NCI-H1105 treated with DMSO at 0.1 percent for 48 hours (cell line): ENCODE data around the gene SLC22A4.
A peak's percentile ranks its signal among the peaks of the same experiment; 100 is the strongest.

Experiments used
- DNase-seq: peaks from one replicate; lab custom pipeline; 2025; lab: John Stamatoyannopoulos, UW

Gene SLC22A4

DNA sequence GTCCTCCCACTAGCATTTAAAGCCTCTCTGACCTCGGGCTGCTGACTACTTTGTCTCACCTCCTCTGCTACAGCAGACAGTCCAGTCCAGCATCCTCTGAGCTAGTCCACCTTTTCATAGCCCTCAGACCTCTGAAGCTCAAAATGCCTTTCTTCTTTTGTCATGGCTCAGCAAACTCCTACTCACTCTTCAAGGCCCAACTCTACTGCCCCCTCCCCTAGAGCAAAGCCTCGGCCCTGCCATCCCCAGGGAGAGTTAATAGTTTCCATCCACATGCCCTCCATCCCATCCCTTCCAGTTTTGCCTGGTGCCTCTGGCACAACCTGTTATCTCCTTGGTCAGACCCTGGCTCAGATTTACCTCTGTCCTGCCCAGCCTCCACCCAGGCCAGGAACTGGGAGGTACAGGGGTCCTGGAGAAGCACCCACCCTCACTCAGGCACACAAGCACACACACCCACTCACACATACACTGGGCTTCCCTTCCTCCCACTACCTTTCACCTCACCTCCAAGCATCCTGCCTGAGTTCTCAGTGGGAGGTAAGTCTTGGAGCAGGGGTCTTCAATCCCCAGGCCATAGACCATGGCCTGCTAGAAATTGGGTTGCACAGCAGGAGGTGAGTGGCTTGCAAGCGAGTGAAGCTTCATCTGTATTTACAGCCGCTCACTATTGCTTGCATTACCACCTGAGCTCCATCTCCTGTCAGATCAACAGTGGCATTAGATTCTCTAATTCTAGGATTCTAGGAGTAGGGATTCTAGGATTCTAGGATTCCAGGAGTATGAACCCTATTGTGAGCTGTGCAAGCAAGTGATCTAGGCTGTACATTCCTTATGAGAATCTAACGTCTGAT lies 18.6 kb upstream of the SLC22A4 start:
- no peak for DNase-seq

DNA sequence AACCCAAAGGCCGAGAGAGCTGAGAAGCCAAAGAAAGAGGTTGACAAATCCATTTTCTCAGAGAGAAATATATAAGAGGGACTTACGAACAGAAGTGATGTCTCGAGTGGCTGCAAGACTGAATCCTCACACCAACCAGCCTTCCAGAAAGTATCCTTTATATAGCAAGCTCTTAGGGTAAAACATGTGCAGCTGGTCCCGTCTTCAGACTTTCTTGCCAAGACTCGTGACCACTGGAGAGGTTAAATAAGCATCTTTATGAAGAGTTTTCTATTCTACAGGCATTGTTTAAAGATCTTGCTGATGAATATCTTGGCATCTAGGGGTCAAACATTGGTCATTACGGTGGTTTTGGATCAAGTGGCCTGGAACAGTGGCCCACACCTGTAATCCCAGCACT lies 16.9 kb upstream of the SLC22A4 start:
- no peak for DNase-seq

DNA sequence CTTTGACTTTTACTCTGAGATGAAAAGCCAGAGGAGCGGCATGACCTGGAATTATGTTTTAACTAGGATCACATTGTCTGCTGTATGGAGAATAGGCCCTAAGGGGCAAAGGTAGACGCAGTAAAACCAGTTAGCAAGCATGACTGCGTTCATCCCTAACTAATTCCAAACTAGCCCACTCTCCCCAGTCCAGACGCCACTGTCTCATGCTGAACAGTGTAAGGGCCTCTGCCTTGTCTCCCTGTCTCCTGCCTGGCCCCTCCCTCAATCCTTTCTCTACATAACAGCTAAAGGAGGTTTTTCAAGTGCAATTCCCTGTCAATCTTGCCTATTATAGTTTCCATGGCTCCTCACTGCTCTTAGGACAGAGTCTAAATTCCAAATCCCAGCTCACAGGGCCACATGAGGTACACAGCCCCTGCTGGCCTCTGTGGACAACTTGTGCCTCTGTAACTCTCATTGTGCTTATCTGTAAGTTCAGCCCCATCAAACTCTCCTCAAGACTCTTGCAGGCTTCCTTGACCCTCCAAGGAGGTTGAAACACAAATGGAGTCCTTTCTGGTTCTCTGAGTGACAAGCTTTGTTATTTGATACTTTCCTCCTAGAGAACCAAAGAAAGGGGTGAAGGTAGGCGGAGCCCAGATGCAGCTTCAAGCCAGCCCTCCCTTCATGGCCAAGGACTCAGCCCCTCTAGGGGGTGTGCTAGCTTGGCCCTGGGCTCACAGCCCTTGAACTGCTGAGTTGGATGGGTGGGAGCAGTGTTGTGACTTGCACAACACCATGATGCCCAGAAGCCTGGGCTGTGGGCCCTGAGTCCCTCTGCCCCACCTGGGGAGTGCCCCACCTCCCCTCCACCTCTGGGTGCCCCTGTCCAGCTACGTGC lies 16.0 kb upstream of the SLC22A4 start:
- DNase-seq = no peak

DNA sequence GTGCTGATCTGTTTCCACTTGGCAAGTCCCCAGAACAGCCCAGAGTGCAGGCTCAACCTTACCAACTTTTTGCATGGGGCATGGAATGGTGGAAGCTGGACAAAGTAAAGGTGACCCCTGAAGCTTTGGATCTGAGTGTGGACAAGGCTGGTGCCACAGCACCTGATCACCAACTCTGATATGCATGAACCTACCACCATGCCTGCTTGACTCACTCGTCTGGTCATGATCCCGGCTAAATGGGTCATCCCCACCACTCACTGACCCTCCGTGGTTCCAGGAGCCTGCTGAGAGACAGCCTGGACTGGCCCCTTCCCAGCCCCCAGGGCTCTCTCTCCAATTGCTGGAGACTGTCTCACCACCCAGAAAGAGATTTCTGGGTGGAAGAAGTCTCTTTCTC lies 14.4 kb upstream of the SLC22A4 start:
- no peak for DNase-seq

DNA sequence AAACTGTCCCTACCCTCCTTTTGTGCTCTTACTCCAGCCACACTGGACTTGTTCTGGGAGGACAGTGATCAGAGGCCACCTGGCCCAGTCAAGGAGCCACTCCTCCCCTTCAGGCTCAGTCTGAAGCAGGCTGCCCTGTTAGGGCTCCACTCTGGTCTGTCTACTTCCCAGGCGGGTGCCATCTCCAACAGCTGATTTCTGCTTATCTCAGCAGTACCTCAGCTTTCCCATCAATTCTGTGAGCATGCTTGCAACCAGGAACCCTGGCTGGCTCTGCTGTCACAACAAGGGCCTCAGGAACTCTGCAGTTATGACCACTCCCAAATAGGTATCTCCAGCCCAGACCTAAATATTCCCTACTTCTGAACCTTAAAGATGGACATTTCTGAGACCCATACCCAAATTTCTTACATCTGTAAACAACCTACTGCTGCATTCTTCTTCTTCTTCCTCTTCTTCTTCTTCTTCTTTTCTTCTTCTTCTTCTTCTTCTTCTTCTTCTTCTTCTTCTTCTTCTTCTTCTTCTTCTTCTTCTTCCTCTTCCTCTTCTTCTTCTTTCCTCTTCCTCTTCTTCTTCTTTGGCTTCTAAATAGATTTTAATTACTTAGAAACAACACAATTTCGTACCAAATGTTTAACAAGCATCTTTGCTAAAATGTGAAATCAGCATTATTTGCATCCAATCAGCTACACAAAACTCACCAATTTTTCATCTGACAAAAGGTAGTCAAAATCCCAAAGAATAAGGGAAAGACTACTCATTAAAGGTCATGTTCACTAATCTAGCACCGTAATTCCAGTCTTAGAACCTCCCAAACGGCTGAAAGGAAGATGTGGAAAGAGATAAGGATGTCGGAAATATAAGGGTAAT lies 13.6 kb upstream of the SLC22A4 start:
- DNase-seq = no peak

DNA sequence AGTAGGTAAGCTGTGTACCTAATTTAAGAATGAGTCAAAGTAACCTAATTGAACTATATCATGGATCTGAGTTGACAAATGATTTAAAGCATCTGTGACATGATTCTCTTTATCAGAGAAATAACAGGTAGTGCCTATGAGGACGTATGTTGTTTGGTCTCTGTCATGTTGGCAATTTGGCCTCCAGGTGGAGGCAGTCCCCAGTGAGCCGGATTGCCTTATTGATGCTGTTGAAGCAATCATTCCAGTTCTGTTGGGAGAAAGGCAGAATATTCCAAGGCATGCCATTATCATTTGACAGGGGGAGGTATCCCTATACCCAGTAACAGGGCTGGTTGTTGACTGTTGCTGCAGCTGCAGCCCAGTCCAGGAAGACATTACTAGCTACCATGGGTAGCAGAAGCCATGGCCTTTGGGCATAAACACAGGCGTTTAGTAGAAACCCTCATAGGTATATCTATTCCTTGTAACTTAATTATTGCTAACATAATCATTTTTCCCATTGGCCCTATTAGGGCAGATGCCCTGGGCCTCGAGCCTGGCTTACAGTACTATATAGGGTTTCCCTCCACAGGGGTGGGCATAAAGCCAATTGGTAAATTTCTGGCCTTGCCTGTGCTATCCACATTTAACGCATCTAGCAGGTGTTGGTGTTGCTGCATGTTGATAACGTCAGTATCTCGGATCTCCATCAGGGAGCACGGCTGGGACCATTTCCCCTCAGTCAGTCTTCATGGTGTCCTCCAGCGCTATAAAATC lies 12.2 kb upstream of the SLC22A4 start:
- DNase-seq = no peak

DNA sequence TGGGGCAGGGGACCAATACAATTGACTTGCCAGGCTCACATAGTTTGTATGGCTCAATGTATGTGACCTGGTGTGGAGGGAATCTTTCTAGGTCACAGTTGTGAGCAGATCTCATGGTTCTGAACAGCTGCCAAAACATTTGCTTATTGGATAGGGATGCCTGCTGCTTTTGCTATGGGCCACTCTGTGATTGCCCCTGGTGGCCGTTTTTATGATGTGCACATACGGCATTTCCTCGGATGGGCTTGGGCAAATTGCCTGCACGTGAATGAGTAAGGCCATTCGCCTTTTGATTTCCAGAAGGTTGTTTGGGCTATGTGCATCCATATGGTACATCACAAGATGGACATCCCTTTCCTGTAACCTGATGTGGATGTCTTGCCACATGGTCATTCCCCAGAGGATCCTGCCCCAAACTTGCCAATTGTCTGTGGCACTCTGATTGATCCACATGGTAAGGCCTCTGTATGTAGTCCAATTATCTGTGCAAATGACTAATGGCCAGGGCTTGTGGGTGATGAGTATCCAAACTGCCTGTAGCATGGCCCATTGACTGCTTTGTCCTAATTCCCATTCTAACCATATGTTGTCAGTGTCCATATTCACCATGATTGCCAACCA lies 10.7 kb upstream of the SLC22A4 start:
- DNase-seq = no peak

DNA sequence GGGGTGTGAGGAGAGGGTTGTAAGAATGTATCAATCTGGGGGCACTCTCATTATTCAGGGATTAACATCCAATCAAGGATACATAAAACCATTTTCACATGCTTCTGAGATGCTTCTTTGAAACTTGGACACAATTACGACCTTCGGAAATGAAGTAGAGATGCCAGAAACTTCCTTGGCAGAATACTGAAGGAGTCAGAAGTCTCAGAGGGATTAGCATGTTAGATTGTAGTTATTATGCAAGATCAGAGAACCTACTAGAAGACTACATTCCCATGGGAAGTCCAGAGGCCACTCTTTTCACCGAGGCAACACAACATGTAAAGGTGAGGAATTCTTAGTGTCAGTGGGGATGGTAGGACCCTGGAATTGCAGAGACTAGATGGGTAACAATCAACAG lies 5.1 kb upstream of the SLC22A4 start:
- no peak for DNase-seq

DNA sequence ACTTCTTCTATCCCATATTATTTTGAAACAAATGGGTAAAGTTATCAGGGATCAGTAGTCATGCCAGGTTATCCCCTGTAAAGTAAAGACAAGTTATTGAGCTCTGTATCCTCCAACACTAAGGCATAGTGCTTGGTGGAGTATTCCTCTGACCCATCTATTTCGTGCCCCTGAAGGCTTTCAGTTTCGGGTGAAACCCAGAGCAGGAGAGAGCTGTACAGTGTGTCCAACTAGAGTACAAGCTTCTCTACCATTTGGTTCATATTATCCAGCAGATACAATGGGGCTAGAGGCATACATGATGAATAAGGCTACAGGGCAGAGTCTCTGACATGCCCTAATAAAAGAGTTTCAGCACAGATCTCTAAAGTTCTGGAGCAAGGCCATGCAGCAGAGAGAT lies 3.2 kb upstream of the SLC22A4 start:
- DNase-seq = no peak

DNA sequence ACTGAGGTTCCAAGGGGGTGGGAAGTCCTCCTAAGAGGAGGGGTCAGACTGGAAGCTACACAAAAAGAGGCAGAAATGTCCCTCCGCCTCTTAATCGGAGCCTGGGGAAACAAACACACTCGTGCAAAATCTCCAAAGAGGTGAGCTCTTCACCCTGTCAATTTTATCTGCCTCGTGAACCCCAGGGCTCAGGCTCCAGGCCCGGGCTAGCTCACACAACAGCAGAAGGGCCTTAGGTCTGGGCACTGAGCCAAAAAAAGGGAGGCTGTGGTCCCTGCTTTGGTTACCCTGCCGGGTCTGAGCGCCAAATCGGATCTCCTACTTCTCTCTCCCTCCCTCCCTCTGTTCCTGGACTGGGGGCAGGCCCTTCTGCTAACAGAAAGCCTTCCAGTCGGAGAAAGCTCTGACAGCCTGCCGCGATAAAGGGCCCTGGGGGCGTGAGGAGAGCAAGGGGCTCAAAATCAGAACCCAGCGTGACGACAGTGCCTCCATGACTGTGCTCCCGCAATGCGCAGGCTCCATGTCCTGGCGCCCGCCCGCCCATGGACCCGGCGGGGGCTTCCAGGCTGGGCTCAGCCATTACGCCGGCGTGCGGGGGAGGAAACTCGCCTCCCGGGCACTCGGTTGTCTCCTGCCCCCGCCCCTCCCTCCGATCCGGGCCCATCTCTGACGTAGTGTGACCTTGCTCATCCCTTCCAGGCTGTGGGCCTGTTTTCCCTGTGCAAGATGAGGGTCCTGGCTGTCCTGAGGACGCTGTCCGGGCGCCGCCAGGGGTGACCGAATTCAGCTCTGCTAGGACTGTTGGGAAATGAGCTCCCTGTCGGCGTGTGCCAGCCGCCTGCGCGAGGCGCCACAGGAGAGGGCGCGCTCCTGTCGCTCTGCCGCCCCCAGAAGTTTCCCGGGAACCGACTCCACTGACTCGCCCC lies 865 bp upstream of the SLC22A4 start:
- DNase-seq = peak; percentile 84

DNA sequence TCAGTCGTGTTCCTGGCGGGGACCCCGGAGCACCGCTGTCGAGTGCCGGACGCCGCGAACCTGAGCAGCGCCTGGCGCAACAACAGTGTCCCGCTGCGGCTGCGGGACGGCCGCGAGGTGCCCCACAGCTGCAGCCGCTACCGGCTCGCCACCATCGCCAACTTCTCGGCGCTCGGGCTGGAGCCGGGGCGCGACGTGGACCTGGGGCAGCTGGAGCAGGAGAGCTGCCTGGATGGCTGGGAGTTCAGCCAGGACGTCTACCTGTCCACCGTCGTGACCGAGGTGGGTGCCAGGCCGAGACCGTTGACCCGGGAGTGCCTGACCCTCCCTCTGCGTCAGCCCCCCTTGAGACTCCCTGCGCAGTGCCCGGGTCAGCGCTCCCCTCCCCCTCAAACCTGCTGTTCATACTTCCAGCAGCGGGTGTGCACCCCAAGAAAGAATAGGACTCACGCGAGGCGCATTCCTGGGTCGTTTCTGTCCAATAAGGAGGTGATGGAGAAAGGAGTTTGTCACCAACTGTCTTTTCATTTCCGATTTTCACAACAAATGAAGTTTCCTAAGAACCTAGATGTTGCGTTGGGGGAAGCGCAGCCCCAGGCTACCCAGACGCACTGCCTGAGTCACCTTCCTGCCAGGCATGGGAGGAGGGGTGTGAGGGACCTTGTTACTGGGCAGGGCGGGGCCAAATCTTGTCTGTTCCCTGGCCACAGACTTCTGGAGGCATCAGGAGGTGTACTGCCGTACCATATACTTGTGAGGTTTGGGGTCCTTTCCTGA lies 722 bp downstream of the SLC22A4 start:
- DNase-seq = no peak

DNA sequence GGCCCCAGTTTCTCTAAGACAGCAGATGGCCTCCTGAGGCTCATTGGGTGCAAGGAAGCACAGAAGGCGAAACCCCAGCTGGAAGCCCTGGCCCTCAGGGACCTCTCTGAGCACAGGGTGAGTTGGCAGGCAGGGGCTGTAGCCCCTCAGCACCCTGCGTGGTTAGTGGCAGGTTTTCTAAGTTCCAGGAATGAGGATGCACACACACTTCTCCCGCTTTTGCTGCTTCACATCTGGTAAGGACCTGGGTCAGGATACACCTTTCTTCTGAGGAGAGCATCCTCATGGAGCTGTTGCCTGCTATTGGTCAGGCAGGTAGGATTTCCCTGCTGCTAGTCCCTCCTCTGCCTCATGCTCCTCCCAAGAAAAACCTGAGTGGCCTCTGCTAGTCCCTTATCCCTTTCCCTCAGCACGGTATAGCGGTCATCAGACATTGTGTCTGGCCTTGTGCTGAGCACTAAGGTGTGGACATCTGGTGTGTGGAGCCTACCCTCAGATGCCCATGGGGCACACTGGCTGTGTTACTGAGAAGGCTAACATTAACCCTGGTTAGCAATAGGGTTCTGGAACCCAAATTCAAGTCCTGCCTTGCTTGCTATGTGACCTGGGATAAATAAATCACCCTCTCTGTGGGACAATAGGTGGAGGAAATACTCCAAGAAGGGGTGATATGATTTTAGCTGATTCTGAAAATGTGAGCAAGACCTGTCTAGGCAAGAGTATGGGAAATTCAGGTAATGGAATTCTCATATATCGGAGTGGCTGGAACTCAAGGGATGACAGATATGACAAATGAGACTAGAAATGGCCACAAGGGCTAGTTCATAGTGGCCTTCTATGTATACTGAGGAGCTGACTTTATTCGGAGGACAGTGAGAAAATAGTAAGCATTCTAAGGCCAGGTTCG lies 1.6 kb downstream of the SLC22A4 start:
- no peak for DNase-seq

DNA sequence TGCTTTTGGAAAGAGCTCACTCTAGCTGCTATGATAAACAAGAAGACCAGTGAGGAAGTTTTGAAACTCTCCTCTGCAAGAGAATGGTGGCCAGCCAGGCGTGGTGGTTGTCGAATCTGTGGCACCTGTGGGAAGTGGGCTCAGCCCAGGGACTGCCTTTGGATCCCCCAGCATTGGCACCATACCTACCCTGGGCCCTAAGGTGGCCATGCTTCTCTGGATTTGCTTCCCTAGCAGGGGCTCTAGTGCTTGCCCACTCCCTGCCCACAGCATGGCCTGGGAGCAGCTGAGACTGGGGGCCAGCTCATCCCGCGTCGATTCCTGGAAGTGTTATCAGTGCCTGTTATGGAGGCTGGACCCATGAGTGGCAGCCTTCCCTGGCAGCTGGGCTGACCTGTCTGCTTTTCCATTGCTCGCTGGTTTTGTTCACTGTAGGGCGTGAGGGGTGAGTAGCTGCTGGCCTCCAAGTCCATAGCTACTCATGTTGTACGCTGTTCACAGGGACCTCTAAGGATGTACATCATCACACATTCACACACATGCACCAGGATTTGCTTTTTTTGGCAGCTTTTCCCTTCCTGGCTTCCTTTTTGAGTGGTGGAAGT lies 2.3 kb downstream of the SLC22A4 start:
- no peak for DNase-seq

DNA sequence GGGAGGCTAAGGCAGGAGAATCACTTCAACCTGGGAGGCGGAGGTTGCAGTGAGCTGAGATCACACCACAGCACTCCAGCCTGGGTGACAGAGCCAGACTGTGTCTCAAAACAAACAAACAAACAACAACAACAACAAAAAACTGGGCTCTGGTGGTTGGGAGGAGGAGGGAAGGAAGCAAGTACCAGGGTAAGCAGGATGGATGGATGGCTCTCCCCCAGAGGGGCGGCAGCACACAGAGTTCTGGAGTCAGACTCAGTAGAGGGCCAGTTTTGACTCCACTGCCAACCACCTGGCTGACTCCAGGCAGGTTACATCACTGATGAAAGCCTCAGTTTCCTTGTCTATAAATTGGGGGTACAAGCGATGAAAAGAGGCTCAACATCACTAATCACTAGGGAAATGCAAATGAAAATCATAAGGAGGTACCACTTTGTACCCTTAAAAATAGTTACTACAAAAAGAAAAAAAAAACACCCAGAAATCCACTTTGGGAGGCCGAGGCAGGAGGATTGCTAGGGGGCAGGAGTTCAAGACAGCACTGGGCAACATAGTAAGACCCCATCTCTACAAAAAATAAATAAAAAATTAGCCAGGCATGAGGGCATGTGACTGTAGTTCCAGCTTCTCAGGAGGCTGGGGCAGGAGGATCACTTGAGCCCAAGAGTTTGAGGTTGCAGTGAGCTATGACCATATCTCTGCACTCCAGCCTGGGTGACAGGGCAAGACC lies 3.2 kb downstream of the SLC22A4 start:
- DNase-seq = no peak

DNA sequence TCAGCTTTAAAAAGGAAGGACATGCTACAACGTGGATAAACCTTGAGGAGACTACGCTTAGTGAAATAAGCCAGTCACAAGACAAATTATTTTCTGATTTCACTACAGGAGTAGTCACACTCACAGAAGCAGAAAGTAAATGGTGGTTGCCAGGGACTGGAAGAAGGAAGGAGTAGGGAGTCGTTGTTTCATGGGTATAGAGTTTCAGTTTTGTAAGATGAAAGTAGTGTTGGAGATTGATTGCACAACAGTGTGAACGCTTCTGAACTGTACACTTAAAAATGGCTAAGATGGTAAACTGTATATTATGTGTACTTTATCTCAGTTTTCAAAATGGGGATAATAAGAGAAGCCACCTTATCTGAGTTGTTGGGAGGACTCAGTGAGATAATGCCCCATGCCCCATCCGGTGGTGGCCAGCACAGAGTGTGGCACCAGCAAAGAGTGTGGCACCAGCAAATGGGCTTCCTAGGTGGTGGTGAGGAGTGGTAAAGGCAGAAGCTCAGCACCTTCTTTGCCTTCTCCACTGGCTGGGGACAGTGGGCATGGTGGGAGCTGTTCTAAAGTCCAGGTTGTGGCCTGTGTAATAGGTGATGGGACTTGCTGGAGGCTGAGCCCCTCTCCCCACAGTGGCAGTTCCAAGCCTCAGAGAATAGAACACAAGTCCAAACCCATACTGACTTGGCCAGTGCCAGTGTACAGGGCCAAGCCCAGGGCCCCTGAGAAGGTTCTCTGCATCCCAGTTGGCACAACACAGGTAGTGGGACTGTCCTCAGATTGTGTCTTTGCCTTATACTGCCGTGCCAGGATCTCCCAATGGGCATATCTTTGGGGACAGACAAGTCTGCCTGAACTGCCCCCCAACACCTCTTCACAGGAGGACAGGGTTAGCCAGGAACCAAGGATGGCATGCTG lies 4.4 kb downstream of the SLC22A4 start:
- DNase-seq = no peak

DNA sequence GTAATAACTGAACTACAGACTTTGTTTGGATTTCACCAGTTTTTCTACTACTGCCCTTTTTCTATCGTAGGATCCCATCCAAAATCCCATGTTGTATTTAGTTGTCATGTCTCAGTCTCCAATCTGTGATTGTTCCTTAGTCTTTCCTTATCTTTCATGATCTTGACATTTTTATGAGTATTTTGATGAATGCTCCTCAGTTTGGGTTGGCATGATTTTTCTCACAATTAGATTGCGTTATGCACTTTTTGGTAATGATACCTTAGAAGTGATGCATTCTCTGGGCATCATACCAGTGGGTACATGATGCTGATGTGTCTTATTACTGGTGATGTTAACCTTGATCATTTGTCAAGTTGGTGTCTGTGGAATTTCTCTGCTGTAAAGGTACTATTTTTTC lies 5.7 kb downstream of the SLC22A4 start:
- no peak for DNase-seq
